ENCODE measurements around the gene PGA4.

DNA sequence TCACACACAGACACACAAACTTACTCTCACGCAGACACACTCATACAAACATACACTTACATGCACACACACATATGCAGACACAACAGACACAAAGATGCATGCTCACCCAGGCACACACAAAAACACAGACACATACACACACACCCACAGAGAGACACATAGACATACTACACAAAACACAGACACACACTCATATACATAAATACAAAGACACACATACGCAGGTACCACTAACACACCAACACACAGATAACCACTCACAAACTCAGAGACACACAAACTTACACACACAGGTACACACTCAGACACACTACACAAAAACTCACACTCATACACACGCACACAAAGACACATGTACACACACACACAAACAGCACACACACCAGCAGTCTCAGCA lies 50.6 kb downstream of the PGA4 start:
- TF ChIP-seq, protein P1, sequence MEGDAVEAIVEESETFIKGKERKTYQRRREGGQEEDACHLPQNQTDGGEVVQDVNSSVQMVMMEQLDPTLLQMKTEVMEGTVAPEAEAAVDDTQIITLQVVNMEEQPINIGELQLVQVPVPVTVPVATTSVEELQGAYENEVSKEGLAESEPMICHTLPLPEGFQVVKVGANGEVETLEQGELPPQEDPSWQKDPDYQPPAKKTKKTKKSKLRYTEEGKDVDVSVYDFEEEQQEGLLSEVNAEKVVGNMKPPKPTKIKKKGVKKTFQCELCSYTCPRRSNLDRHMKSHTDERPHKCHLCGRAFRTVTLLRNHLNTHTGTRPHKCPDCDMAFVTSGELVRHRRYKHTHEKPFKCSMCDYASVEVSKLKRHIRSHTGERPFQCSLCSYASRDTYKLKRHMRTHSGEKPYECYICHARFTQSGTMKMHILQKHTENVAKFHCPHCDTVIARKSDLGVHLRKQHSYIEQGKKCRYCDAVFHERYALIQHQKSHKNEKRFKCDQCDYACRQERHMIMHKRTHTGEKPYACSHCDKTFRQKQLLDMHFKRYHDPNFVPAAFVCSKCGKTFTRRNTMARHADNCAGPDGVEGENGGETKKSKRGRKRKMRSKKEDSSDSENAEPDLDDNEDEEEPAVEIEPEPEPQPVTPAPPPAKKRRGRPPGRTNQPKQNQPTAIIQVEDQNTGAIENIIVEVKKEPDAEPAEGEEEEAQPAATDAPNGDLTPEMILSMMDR (IDR thresholded peaks at IDR 0.05), result no peak
- TF ChIP-seq ZFX (IDR thresholded peaks at IDR 0.05; ENCODE audit: borderline replicate concordance), result no peak
